MCF 10A (cell line): ENCODE measurements around the gene TMEM164. TPM values are rescaled to one million over a fixed set of nuclear protein-coding genes. Genes with fewer than 3 reads are reported as not detected.
"Not testable (repeated sequence)": the region's sequence is repeated elsewhere in the genome, so short reads cannot be mapped to it uniquely, and the experiment has no call there.

ENCODE experiments used
- BruUV-seq: library from RNA; stranded (reverse); fragments of 400-500 nt; replicated peaks from 2 replicates; lab custom pipeline; 2021; lab: Mats Ljungman, UMichigan
- CTCF ChIA-PET: fragments of 300-600 bp; sonication (Branson Sonifier 250); formaldehyde crosslinking; extraction: SDS; loops from one replicate; lab custom pipeline; 2021; ENCODE audit warnings: antibody characterized with exemption, inconsistent platforms; lab: Yijun Ruan, JAX
- POLR2A ChIA-PET: fragments of 300-600, 350-650 bp; sonication (Branson Sonifier 250); formaldehyde crosslinking; extraction: SDS; loops from one replicate; lab custom pipeline; 2020; ENCODE audit warnings: antibody characterized with exemption, inconsistent platforms; lab: Yijun Ruan, JAX
- DNase-seq: peaks from one replicate; pipeline ENCODE4 v3.0.0-alpha.2; 2018; ENCODE audit not compliant: unreplicated experiment
- H3K27ac Mint-ChIP-seq: one replicate; pipeline ENCODE4 v1.8.0; 2022; ENCODE audit warnings: mild to moderate bottlenecking, low read depth, mixed read lengths; ENCODE audit not compliant: unreplicated experiment
- H3K27me3 Mint-ChIP-seq: one replicate; pipeline ENCODE4 v1.8.0; 2022; ENCODE audit warnings: mixed read lengths; ENCODE audit not compliant: insufficient read depth, unreplicated experiment
- H3K36me3 Mint-ChIP-seq: one replicate; pipeline ENCODE4 v1.8.0; 2022; ENCODE audit warnings: mild to moderate bottlenecking, moderate library complexity, mixed read lengths; ENCODE audit not compliant: insufficient read depth, unreplicated experiment
- H3K4me1 Mint-ChIP-seq: one replicate; pipeline ENCODE4 v1.8.0; 2022; ENCODE audit warnings: mixed read lengths; ENCODE audit not compliant: insufficient read depth, unreplicated experiment
- H3K4me3 Mint-ChIP-seq: one replicate; pipeline ENCODE4 v1.8.0; 2022; ENCODE audit warnings: mild to moderate bottlenecking, moderate library complexity, mixed read lengths; ENCODE audit not compliant: unreplicated experiment
- H3K9me3 Mint-ChIP-seq: one replicate; pipeline ENCODE4 v1.8.0; 2022; ENCODE audit warnings: mixed read lengths; ENCODE audit not compliant: unreplicated experiment
- intact Hi-C: fragments of 100-400 bp; cut with micrococcal nuclease; formaldehyde crosslinking; loops from 2 replicates; pipeline ENCODE4 v1.14.1; 2022
- total RNA-seq: library from RNA; stranded (reverse); gene quantifications from 2 replicates; pipeline ENCODE4 v1.2.3, GENCODE V29; 2022
- TF ChIP-seq, protein P1 (sequence below): fragments of 200-600 bp; IDR thresholded peaks from one replicate; pipeline ENCODE4 v1.8.0; 2022; ENCODE audit warnings: antibody characterized with exemption, mild to moderate bottlenecking; ENCODE audit not compliant: unreplicated experiment

The TMEM164 gene
- total RNA-seq, 1 experiment from 2014 or later = 39.2 TPM

DNA sequence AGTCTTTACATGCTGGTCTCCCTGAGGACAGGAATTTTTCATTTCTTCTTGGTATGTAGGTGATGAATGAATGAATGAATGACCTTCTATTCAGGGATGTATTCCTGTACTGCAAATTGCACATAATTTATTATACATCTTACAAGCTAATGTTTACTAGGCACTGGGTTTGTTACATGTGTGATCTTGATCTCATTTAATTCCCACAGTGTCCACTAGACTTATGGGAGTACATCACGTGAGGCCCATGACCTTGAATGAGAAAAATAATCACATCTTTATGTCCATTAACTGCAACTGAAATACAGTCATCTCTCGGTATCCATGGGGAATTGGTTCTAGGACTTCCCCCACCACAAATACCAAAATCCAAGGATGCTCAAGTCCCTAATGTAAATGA lies 150.3 kb downstream of the TMEM164 start:
- no peaks in the 10 kb centered on the region for H3K4me1 Mint-ChIP-seq
- H3K4me3 Mint-ChIP-seq = no peak overlapping the region
- CTCF ChIA-PET = interaction anchor here (0.6 to 19.7 kb wide), 7 partner anchors 10 to 753 kb away, joined by 3 to 432 read pairs (median 4); no protein-coding TSS in a partner anchor
- TF ChIP-seq, protein P1, sequence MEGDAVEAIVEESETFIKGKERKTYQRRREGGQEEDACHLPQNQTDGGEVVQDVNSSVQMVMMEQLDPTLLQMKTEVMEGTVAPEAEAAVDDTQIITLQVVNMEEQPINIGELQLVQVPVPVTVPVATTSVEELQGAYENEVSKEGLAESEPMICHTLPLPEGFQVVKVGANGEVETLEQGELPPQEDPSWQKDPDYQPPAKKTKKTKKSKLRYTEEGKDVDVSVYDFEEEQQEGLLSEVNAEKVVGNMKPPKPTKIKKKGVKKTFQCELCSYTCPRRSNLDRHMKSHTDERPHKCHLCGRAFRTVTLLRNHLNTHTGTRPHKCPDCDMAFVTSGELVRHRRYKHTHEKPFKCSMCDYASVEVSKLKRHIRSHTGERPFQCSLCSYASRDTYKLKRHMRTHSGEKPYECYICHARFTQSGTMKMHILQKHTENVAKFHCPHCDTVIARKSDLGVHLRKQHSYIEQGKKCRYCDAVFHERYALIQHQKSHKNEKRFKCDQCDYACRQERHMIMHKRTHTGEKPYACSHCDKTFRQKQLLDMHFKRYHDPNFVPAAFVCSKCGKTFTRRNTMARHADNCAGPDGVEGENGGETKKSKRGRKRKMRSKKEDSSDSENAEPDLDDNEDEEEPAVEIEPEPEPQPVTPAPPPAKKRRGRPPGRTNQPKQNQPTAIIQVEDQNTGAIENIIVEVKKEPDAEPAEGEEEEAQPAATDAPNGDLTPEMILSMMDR = no peak
- H3K27me3 Mint-ChIP-seq = peaks cover 51% of the 10 kb centered on the region
- H3K9me3 Mint-ChIP-seq = no peaks in the 10 kb centered on the region
- no peak overlapping the region for H3K27ac Mint-ChIP-seq
- no TSS peak for BruUV-seq
- H3K36me3 Mint-ChIP-seq = peaks cover 40% of the 10 kb centered on the region
- POLR2A ChIA-PET = no interaction called here
- intact Hi-C loops = no loop called here
- DNase-seq = no peak

DNA sequence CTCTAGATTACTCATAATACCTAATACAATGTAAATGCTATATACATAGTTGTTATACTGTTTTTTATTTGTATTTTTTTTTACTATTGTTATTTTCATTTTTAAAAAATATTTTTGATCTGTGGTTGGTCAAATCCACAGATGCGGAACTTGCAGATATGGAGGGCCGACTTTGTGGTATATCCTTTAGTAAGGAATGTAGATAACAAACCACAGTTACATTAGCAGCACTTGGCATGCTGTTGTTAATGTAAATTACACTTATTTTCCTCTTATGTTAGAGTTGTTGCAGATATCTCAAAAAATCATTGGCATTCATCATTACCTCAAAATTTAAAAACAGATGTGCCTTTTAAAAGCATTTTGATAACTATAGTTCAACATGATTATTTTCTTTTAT lies 151.0 kb downstream of the TMEM164 start:
- intact Hi-C loops = no loop called here
- TF ChIP-seq, protein P1 = no peak
- DNase-seq = no peak
- no TSS peak for BruUV-seq
- Mint-ChIP-seq H3K9me3 (no peaks in the 10 kb centered on the region), H3K27ac (no peak overlapping the region), H3K4me3 (no peak overlapping the region), H3K27me3 (peaks cover 49% of the 10 kb centered on the region), H3K36me3 (peaks cover 38% of the 10 kb centered on the region), H3K4me1 (peaks cover 1% of the 10 kb centered on the region)
- ChIA-PET CTCF (interaction anchor here (0.6 to 19.7 kb wide), 5 partner anchors 9 to 753 kb away, joined by 3 to 432 read pairs (median 4); no protein-coding TSS in a partner anchor), POLR2A (no interaction called here)

DNA sequence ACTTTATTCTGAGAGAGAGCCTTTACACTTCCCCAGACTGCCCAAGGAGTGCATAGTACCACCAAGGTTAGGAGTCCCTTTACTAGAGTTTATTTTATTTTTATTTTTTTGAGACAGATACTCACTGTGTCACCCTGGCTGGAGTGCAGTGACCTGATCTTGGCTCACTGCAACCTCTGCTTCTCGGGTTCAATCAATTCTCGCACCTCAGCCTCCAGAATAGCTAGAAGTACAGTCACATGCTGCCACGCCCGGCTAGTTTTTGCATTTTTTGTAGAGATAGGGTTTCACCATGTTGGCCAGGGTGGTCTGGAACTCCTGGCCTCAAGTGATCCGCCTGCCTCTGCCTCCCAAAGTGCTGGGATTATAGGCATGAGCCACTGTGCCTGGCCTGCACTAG lies 151.4 kb downstream of the TMEM164 start:
- H3K4me3 Mint-ChIP-seq, DNase-seq, BruUV-seq, intact Hi-C loops, H3K9me3 Mint-ChIP-seq, H3K4me1 Mint-ChIP-seq, H3K27ac Mint-ChIP-seq, POLR2A ChIA-PET: not testable (repeated sequence)
- Mint-ChIP-seq H3K36me3 (peaks cover 42% of the 10 kb centered on the region), H3K27me3 (peaks cover 49% of the 10 kb centered on the region)
- CTCF ChIA-PET = interaction anchor here (1.4 to 19.7 kb wide), 3 partner anchors 7 to 256 kb away, joined by 4 to 432 read pairs (median 72); no protein-coding TSS in a partner anchor

DNA sequence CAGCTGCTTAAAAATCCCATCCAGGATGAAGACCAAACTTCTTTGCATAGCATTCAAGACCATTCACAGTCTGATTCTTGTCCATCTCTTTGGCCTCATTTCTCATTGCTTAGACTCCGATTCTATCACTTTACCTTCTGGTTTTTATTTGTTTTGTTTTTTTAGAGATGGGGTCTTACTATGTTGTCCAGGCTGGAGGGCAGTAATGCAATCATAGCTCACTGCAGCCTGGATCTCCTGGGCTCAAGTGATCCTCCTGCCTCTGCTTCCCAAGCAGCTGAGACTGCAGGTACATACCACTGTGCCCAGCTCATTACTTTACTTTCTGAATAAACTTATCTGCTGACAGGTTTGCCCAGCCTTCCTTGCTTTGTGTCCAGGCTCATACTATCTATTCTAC lies 152.8 kb downstream of the TMEM164 start:
- CTCF ChIA-PET = interaction anchor here (0.7 to 19.7 kb wide), 18 partner anchors 9 to 691 kb away, joined by 3 to 432 read pairs (median 4); no protein-coding TSS in a partner anchor
- TF ChIP-seq, protein P1 = no peak
- H3K27me3 Mint-ChIP-seq = peaks cover 43% of the 10 kb centered on the region
- BruUV-seq = no TSS peak
- H3K27ac Mint-ChIP-seq = no peak overlapping the region
- peaks cover 12% of the 10 kb centered on the region for H3K4me1 Mint-ChIP-seq
- H3K4me3 Mint-ChIP-seq = no peak overlapping the region
- POLR2A ChIA-PET = interaction anchor here (1.2 to 1.6 kb wide), 2 partner anchors 252 to 256 kb away, joined by 4 to 5 read pairs; no protein-coding TSS in a partner anchor
- H3K36me3 Mint-ChIP-seq = peaks cover 41% of the 10 kb centered on the region
- intact Hi-C loops = no loop called here
- DNase-seq = no peak
- H3K9me3 Mint-ChIP-seq = no peaks in the 10 kb centered on the region
